GM12873 (cell line): ENCODE data around the gene AIP.

Experiments
- CTCF ChIP-seq: IDR thresholded peaks from 2 replicates; pipeline ENCODE4 v1.5.1; 2012; ENCODE audit warnings: low read depth, mild to moderate bottlenecking, moderate library complexity, low read length, control low read depth; ENCODE audit not compliant: insufficient read depth; ENCODE audit errors: missing control alignments

The AIP gene

DNA sequence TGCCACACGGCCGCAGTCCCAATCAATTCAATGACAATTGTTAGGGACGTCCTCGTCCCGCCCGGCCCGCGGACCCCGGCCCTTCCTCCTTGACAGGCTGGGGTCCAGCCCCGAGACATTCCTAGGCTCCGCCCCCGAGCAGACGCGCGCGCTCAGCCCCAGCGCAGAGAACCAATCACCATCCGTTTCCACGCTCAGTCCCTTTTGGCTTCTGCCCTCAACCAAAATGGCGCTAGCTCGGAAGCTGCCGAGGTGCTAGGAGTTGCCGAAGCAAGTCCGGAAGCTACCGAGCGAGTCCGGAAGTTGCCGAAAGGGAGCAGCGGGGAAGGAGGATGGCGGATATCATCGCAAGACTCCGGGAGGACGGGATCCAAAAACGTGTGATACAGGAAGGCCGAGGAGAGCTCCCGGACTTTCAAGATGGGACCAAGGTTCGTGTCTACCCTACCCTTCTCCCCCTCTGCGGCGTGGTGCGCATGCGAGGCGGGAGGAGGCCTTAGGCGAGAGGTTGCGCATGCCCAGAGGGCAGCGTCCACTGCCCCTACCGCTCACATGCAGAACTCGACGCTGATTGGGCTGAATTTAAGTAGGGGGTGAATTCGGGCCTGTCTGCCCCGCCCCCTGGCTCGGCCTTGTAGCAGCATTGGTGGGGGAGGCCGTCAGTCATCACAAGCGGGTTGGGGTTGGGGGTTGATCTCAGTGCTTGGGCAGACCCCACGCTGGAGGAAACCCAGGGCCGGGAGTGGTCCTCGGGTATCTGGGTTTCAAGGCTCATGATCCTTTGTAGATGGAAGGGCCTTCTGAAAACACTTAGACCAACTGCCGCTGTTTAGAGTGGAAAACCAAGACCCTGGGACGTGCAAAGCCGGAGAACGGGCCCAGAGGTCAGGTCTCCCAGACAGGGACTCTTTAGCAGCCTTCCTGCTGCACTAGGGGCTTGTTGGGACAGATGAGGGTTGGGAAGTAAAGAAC is at the start of gene AIP:
AIP (plus strand) TSS at position 200 of the 972 bp plus-strand sequence; CDS start at position 333, 133 bp downstream.
- peak; percentile 28 for TF ChIP-seq CTCF

DNA sequence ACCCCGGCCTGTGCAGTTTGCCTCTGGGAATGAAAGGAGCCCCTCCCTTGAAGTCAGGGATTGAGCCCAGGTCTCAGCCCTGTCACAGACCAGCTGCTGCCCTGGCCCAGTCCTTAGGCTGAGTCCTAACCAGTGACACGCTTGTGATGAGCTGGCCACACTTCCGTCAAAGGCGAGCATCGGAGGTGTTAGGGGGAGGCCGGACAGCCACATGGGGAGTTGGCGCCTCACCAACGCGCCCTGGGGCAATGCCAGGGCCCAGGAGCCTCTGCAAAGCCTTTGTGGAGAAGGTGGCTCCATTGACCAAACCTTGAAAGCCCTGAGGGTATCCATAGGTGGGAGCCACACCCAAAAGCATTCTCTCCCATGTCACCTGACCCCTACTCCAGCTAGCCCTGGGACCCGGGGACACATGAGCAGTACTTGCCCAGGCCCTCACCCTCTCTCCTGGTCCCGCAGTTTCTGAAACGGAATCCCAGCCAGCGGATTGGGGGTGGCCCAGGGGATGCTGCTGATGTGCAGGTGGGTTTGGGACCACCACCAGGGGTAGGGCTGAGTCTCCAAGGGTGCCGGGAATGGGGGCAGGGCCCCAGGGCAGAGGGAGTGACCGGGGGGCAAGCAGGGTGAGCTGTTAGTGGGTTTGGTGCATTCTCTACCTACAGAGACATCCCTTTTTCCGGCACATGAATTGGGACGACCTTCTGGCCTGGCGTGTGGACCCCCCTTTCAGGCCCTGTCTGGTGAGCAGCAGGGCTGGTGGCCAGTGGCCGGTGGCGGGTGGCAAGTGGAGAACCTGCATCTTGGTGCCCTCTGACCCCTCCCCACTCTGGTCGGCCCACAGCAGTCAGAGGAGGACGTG is 49.1 kb upstream of the AIP start:
- TF ChIP-seq CTCF = no peak

GRCh38 chr11:67434395-67434881 is 48.4 kb upstream of the AIP start:
- TF ChIP-seq CTCF = no peak

- no peak for TF ChIP-seq CTCF
Observed at GRCh38 chr11:67435031-67435726, 47.6 kb upstream of the AIP start.

GRCh38 chr11:67435727-67436458 is 46.9 kb upstream of the AIP start:
- no peak for TF ChIP-seq CTCF

- no peak for TF ChIP-seq CTCF
Observed at GRCh38 chr11:67436459-67437081, 46.3 kb upstream of the AIP start.
